HG02973 (cell line): Measurements from ENCODE around the gene ZNF189.

Experiments
- ATAC-seq: cut with Tn5 transposase; IDR thresholded peaks from one replicate; pipeline ENCODE4 v1.9.1; 2021; ENCODE audit warnings: moderate library complexity; ENCODE audit not compliant: unreplicated experiment

The ZNF189 gene

DNA sequence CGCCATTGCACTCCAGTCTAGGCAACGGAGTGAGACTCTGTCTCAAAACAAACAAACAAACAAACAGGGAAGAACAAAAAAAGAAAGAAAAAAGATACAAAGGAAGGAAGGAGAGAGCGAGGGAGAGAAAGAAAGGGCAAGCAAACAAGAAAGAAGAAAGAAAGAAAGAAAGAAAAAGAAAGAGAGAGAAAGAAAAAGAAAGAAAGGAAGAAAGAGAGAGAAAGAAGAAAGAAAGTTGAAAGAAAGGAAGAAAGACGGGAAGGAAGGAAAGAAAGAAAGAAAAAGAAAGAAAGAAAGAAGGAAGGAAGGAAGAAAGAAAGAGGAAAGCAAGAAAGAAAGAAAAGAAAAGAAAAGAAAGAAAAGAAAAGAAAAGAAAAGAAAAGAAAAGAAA, 50.0 kb downstream of the ZNF189 start:
- ATAC-seq: no peak

GRCh38 chr9:101449071-101449721, 50.5 kb downstream of the ZNF189 start:
- peak; percentile 93 for ATAC-seq

GRCh38 chr9:101450931-101451330, 52.3 kb downstream of the ZNF189 start:
- ATAC-seq: no peak

DNA sequence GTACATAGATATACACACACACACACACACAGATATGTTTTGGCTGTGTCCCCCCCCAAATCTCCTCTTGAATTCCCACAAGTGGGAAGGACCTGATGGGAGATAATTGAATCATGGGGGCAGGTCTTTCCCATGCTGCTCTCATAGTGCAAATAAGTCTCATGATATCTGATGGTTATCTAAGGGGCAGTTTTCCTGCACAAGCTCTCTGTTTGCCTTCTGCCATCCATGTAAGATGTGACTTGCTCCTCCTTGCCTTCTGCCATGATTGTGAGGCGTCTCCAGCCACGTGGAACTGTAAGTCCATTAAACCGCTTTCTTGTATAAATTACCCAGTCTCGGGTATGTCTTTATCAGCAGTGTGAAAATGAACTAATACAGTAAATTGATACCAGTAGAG, 52.8 kb downstream of the ZNF189 start:
- ATAC-seq: no peak

GRCh38 chr9:101453776-101454570, 55.3 kb downstream of the ZNF189 start:
- no peak for ATAC-seq

- ATAC-seq: no peak
These were observed 57.1 kb downstream of the ZNF189 start for GRCh38 chr9:101455656-101456240.

- no peak for ATAC-seq
These were observed 58.4 kb downstream of the ZNF189 start for GRCh38 chr9:101457003-101457402.

- ATAC-seq: peak; percentile 88
These were observed 60.4 kb downstream of the ZNF189 start for GRCh38 chr9:101458963-101459631.
